T-helper 2 cell treated with Interferon-gamma antibody and Interleukin-4, amounts not matched to agents 5 μg/mL and 100 μg/mL, for 36 hours (primary cell): ENCODE results near the gene SLC5A10.
A peak's percentile ranks its signal among the peaks of the same experiment; 100 is the strongest.
"Not testable (repeated sequence)": the region's sequence is repeated elsewhere in the genome, so short reads cannot be mapped to it uniquely, and the experiment has no call there.

ENCODE experiments used
- DNase-seq: peaks from one replicate; pipeline ENCODE4 v3.0.0; 2021; ENCODE audit warnings: low spot score
- H3K27ac Mint-ChIP-seq: one replicate; pipeline ENCODE4 v1.8.0; 2021; ENCODE audit warnings: mild to moderate bottlenecking, mixed read lengths
- H3K27me3 Mint-ChIP-seq: one replicate; pipeline ENCODE4 v1.8.0; 2021; ENCODE audit warnings: low read depth, mixed read lengths
- H3K36me3 Mint-ChIP-seq: one replicate; pipeline ENCODE4 v1.8.0; 2021; ENCODE audit warnings: low read depth, mixed read lengths
- H3K4me1 Mint-ChIP-seq: one replicate; pipeline ENCODE4 v1.8.0; 2021; ENCODE audit warnings: low read depth, mixed read lengths
- H3K4me3 Mint-ChIP-seq: one replicate; pipeline ENCODE4 v1.8.0; 2022; ENCODE audit warnings: mild to moderate bottlenecking, moderate library complexity, mixed read lengths
- H3K9me3 Mint-ChIP-seq: one replicate; pipeline ENCODE4 v1.8.0; 2021; ENCODE audit warnings: mixed read lengths

The SLC5A10 gene

DNA sequence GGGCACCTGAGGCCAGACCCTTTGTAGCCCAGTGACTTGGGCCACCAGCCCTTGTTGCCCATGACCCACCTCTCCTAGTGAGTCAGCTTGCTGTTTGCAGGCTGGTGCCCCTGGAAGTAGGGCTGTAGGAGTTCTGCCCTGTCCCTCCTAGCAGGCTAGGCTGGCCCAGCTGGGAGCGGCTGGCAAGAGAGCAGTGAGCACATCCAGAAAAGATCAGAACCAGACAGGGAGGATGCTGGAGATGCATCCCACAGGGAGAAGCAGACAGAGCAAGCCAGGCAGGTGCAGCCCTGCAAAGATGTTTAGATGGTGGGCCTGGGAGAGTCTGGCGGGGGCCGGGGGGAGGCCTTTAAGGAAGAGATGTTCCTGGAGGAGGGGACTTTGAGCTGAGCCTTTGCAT, 2.4 kb downstream of the SLC5A10 start:
- Mint-ChIP-seq H3K36me3 (no peaks in the 10 kb centered on the region), H3K27me3 (peaks cover 7% of the 10 kb centered on the region), H3K4me1 (peaks cover 18% of the 10 kb centered on the region), H3K27ac (peak overlapping the region; percentile 51), H3K4me3 (peak overlapping the region; percentile 19), H3K9me3 (no peaks in the 10 kb centered on the region)
- DNase-seq = no peak

- Mint-ChIP-seq H3K36me3 (no peaks in the 10 kb centered on the region), H3K4me3 (peak overlapping the region; percentile 72), H3K9me3 (no peaks in the 10 kb centered on the region), H3K27ac (peak overlapping the region; percentile 86), H3K4me1 (peaks cover 18% of the 10 kb centered on the region), H3K27me3 (peaks cover 4% of the 10 kb centered on the region)
- DNase-seq = no peak
These were observed 3.0 kb downstream of the SLC5A10 start for GRCh38 chr17:18955009-18955408.

GRCh38 chr17:18956021-18956420, 4.1 kb downstream of the SLC5A10 start:
- H3K4me1 Mint-ChIP-seq = peaks cover 24% of the 10 kb centered on the region
- DNase-seq = not testable (repeated sequence)
- peak overlapping the region; percentile 72 for H3K4me3 Mint-ChIP-seq

GRCh38 chr17:18956581-18956980, 4.6 kb downstream of the SLC5A10 start:
- no peaks in the 10 kb centered on the region for H3K36me3 Mint-ChIP-seq
- H3K4me1 Mint-ChIP-seq = peaks cover 24% of the 10 kb centered on the region
- H3K4me3 Mint-ChIP-seq = no peak overlapping the region
- no peaks in the 10 kb centered on the region for H3K27me3 Mint-ChIP-seq
- peak overlapping the region; percentile 36 for H3K27ac Mint-ChIP-seq
- no peak for DNase-seq
- no peaks in the 10 kb centered on the region for H3K9me3 Mint-ChIP-seq

More at GRCh38 chr17:18956021-18956420, 4.1 kb downstream of the SLC5A10 start:
- H3K27me3 Mint-ChIP-seq, H3K9me3 Mint-ChIP-seq, H3K36me3 Mint-ChIP-seq: not testable (repeated sequence)
- peak overlapping the region; percentile 86 for H3K27ac Mint-ChIP-seq

DNA sequence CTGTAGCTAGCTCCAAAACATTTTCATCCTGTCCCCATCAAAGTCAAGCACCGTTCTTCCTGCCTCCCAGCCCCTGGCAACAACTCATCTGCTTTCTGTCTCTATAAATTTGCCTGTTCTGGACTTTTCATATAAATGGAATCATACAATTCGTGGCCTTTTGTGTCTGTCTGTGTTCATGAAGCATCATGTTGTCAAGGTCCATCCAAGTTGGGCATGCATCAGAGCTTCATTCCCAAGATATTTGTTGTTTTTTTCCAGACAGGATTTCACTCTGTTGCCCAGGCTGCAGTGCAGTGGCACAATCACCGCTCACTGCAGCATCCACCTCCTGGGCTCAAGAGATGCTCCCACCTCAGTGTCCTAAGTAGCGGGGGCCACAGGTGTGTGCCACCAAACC, 5.9 kb downstream of the SLC5A10 start:
- Mint-ChIP-seq H3K36me3 (no peaks in the 10 kb centered on the region), H3K4me3 (no peak overlapping the region), H3K9me3 (no peaks in the 10 kb centered on the region), H3K27me3 (no peaks in the 10 kb centered on the region), H3K27ac (no peak overlapping the region), H3K4me1 (peaks cover 24% of the 10 kb centered on the region)
- no peak for DNase-seq

DNA sequence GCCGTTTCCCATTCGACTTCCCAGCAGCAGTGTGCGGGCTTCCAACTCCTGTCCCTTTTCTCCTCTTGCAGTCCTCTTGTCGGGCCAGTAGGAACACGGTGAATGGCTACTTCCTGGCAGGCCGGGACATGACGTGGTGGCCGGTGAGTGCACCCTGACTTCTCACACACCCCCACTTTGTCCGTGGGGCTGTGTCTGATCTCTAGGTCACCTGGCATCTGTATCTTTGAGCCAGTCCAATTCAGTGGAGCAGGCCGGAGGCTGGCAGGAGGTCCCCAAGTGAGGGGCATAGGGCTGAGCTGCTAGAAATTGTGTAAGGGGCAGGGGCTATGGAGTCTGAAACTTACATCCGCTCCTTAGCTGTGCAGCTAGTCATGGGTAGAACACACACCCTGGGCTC, 6.6 kb downstream of the SLC5A10 start:
- Mint-ChIP-seq H3K27me3 (no peaks in the 10 kb centered on the region), H3K27ac (no peak overlapping the region), H3K4me3 (no peak overlapping the region), H3K9me3 (no peaks in the 10 kb centered on the region), H3K4me1 (peaks cover 24% of the 10 kb centered on the region), H3K36me3 (no peaks in the 10 kb centered on the region)
- no peak for DNase-seq

DNA sequence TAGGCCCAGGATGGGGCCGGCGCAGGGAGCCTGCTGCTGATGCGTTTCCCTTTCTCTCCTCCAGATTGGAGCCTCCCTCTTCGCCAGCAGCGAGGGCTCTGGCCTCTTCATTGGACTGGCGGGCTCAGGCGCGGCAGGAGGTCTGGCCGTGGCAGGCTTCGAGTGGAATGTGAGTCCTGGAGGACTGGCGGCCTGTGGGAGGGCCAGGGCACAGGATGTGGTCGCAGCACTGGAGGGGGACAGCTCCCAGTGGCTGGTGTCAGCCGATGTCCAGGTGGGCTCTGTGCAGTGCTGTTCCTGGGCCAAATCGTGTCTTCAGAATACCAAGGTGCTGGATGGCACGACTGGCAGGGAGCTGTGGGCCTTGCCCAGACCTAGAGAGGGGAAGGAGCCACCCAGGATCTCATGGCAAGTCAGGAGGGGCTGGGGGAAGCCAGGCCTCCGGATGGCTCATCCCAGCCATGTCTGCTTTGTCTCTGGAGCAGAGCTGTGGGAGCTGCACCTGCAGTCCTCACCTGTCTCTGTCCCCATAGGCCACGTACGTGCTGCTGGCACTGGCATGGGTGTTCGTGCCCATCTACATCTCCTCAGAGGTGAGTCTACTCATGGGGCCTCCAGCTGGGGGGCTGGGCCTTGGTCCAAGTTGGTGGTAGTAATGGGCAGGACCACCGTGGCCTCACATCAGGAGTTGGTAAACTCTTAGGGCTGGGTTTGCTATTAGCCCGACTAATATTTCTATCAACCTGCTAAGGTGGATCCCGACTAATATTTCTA, 7.3 kb downstream of the SLC5A10 start:
- no peaks in the 10 kb centered on the region for H3K9me3 Mint-ChIP-seq
- H3K36me3 Mint-ChIP-seq = no peaks in the 10 kb centered on the region
- no peak overlapping the region for H3K27ac Mint-ChIP-seq
- H3K4me3 Mint-ChIP-seq = no peak overlapping the region
- peaks cover 19% of the 10 kb centered on the region for H3K4me1 Mint-ChIP-seq
- DNase-seq = no peak
- H3K27me3 Mint-ChIP-seq = no peaks in the 10 kb centered on the region

DNA sequence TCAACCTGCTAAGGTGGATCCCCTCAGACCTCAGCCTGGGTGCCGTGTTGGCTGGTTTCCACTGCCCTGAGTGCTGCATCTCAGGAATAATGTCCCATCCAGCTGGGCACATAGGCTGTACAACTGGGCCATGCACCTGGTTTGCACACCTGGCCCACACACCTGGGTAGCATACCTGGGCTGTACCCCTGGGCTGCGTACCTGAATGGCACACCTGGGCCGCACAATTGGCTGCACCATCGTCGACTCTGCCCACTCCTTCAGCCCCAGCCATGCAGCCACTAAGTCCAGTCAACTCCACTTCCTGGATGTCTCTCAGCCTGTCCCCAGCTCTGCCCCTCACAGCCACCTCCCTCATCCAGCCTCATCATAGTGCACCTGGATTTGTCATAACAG, 7.9 kb downstream of the SLC5A10 start:
- Mint-ChIP-seq H3K4me3 (no peak overlapping the region), H3K27me3 (no peaks in the 10 kb centered on the region), H3K27ac (peak overlapping the region; percentile 60), H3K36me3 (no peaks in the 10 kb centered on the region), H3K9me3 (no peaks in the 10 kb centered on the region), H3K4me1 (peaks cover 16% of the 10 kb centered on the region)
- DNase-seq = no peak

DNA sequence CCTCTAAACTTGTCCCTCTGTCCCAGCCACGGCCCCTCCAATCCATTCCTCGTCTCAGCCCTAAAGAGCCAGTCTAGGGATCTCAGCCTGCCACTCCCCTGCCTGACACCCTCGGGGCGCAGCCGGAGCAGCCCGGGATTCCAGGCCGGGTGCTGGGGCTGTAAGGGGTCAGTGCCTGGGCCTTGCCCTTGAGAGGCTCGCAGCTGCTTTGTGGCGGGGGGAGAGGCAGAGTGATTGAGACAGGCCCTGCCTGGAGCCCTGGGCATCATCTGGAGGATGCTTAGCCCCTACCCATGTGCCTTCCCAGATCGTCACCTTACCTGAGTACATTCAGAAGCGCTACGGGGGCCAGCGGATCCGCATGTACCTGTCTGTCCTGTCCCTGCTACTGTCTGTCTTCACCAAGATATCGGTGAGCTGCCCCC, 8.3 kb downstream of the SLC5A10 start:
- Mint-ChIP-seq H3K27me3 (no peaks in the 10 kb centered on the region), H3K4me1 (peaks cover 12% of the 10 kb centered on the region), H3K36me3 (no peaks in the 10 kb centered on the region), H3K4me3 (no peak overlapping the region), H3K9me3 (no peaks in the 10 kb centered on the region), H3K27ac (peak overlapping the region; percentile 60)
- DNase-seq = no peak

- Mint-ChIP-seq H3K4me3 (no peak overlapping the region), H3K36me3 (no peaks in the 10 kb centered on the region), H3K27me3 (no peaks in the 10 kb centered on the region), H3K9me3 (no peaks in the 10 kb centered on the region), H3K4me1 (peaks cover 8% of the 10 kb centered on the region), H3K27ac (peak overlapping the region; percentile 45)
- DNase-seq = peak; percentile 77
These were observed 9.0 kb downstream of the SLC5A10 start for GRCh38 chr17:18960803-18961511.

GRCh38 chr17:18961634-18962493, 9.9 kb downstream of the SLC5A10 start:
- H3K36me3 Mint-ChIP-seq = no peaks in the 10 kb centered on the region
- H3K27ac Mint-ChIP-seq = no peak overlapping the region
- H3K9me3 Mint-ChIP-seq = no peaks in the 10 kb centered on the region
- no peak overlapping the region for H3K4me3 Mint-ChIP-seq
- no peaks in the 10 kb centered on the region for H3K27me3 Mint-ChIP-seq
- H3K4me1 Mint-ChIP-seq = peaks cover 7% of the 10 kb centered on the region
- DNase-seq = peak; percentile 35

DNA sequence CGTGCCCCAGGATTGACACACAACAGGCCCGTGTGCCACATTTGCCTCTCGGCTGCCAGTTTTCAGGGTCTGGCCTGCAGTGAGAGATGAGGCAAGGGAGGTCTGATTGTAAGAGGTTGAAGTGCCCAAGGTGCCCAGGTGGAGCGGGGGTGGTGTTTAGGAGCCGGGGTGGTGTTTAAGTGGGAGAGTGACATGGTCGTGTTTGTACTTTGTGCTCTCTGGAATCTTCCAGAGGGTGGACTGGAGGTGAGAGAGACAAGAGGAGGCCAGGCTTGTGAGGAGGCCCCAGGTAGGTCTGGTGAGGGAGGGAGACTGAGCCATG, 10.5 kb downstream of the SLC5A10 start:
- H3K9me3 Mint-ChIP-seq = no peaks in the 10 kb centered on the region
- peaks cover 7% of the 10 kb centered on the region for H3K4me1 Mint-ChIP-seq
- no peaks in the 10 kb centered on the region for H3K36me3 Mint-ChIP-seq
- H3K27ac Mint-ChIP-seq = no peak overlapping the region
- DNase-seq = no peak
- H3K4me3 Mint-ChIP-seq = no peak overlapping the region
- no peaks in the 10 kb centered on the region for H3K27me3 Mint-ChIP-seq

DNA sequence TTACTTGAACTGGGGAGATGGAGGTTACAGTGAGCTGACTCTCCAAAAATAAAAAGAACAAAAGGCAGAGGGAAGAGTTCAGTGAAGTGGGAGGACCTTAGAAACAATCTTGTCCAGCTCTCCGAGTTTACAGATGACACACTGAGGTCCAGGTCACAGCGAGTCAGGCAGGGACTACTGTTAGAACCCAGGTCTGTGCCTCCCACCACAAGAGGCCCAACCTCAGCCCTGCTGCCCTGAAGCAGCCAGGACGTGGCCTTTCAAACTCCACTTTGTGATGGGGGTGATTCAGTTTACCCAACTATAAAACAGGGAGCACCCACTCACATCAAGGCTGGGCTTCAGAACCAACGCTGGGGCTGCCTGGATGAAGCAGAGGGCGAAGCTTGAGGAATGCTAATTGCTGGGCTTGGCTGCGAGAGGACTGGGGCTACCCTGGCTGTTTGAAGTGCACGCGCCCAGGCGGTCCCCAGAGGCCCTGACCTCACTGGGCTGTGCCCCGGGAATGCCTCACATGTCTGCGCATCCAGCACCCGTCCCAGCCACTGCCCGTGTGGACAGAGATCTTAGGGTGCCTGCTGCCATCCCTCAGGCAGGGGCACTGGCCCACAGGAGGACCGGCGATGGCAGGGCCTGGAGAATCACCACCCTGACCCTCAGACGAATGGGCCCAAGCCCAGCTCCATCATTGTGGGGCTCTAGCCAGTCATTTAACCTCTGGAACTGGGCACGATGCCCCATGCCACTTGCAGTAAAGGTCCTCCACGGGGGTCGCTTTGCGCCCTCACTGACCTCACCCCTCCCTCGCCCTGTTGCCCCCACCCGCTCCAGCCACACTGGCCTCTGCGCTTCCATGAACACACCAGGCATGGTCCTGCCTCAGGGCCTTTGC, 11.4 kb downstream of the SLC5A10 start:
- DNase-seq = peak; percentile 28
- Mint-ChIP-seq H3K27ac (no peak overlapping the region), H3K9me3 (no peaks in the 10 kb centered on the region), H3K36me3 (no peaks in the 10 kb centered on the region), H3K4me3 (no peak overlapping the region), H3K27me3 (no peaks in the 10 kb centered on the region), H3K4me1 (peaks cover 7% of the 10 kb centered on the region)
